Measurements from ENCODE around the gene MLEC.
A peak's percentile ranks its signal among the peaks of the same experiment; 100 is the strongest.

MLEC gene

DNA sequence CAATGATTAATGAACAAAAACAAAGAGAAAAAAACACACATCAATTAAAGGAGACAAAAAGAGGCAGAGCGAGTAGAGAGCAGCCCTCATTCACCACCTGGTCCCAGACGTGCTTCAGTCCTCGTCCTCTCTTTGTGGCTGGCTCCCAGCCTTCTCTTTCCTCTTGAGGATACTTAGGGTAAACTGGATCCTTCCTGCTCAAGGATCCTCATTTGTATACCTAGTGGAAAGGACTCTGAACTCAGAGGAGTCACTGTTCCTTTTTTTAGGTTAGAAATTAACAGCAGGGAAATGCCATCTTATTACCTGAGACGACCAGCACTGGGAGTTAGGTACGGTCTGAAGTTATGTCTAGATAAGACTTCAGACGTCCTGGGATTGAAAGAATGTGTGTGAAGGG lies 9.7 kb downstream of the MLEC start:
- DNase-seq = no peak

- DNase-seq = no peak
These were observed 10.4 kb downstream of the MLEC start for GRCh38 chr12:120697344-120697743.

DNA sequence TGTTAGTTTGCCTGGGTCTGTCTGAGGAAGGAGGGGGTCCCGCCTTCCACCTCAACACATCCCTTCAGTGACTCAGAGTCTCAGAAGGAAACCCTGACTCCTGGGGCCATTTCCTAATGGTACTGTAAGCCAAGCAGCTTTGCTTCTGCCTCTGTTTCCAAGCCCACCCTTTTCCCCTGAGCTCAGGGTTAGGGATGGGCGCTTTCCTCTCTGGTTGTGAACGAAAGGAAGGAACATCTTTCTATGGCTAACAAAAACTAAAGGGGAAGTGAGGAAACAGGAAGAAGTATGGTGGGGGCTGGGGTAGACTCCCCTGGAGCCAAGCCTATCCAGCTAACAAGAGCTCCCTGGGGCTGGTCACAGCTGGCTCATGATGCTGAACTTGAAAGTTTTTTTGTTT lies 11.7 kb downstream of the MLEC start:
- DNase-seq = peak in 1 of 2 donors; percentile 40

DNA sequence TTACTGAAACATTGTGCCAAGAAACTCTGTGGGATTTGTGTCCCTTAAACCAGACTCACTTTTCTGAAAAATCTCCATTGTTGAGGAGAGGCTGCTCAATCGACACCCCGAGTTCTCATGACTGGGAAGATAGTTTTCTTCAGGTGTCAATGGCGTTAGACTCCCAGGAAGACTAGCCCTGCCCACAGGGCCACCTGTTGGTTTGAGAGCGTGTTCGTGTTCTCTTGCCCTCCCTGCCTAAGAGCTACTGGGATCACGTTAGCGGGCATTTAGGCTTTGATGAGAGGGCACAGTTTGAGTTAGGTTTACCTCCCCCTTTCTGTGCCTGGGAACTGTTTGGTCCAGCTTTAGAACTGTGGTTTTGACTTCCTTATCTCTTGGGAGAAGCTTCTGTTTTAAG lies 12.6 kb downstream of the MLEC start:
- DNase-seq = no peak

DNA sequence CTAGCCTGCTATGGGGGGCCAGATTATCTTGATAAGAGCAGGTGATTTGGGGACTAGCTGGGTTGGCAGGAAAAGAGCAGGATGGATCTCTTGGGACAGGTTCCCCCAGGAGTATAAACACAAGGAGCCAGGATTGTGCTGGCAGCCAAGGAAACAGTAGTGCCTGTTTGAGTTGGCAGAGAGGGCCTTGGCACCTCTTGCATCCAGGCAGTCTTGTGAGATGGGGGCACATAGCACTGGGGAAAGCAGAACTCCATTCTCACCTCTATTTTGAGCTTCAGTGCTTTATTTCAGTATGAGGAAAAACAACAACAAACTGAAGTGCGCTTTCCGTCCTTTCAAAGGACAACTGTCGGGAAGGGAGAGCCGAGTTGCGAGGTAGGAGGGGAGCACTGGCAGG lies 13.9 kb downstream of the MLEC start:
- no peak for DNase-seq

DNA sequence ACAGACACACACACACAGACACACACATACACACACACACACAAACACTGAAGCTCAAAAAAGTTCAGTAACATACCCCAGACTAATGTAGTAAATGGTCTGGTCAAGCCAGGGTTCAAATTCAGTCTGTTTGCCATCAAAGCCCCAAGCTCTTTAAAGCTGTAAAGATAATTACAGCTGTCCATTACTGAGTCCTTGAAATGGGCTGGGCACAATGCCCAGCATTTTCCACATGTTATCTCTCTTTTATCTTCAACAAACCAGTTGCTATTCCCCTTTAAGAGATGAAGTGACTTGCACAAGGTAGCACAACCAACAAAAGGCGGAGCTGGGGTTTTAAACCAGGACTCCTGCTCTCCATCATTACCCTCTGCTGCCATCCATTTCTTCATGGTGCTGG lies 15.7 kb downstream of the MLEC start:
- no peak for DNase-seq

DNA sequence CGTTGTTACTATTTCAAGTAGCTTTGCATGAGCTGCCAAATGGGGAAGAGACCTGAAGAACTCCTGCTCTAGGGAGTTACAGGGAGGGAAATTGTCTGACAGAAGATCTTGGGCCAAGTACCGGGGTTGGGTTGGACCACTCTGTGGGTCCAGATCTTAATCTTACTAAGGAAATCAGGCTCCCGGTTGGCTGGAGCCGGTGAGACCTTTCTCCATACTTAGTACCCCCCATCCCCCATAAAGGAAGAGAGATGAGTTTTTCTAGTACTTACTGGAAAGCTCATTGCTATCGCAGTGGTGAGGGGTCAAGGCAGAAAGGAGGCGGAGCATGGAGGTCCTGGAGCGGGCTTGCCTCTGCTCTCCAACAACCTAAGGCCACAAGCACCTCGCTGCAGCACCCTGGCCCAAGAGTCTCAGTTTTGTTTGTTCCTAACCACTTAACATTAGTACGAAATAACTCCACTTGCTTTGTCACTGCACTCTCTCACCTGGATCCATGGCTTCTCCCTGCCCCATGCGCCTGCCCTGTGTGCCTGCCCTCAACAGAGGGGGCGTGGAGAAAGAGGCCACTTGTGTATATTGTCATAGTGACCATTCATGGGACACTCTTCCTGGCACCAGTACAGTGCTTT lies 16.5 kb downstream of the MLEC start:
- DNase-seq = no peak

DNA sequence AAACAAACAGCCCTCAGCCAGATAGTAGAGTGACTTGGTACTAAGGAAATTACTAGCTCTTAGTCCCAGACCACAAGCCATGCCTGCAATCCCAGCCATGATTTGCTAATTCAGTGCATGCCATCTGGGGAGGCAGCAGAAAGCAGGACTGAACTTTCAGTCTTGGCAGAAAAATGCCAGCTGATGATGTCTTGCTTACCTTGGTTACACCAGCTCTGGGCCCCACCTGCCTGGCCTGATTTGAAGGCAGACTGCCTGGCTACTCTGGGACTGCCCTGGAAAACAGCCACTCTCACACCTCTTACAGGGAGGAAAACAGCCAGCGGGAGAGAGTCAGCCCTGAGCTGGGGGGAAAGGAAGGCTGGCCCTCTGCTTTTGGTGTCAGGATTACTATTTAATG lies 18.7 kb downstream of the MLEC start:
- DNase-seq = no peak

GRCh38 chr12:120706029-120706428 lies 19.1 kb downstream of the MLEC start:
- no peak for DNase-seq

GRCh38 chr12:120708651-120709050 lies 21.7 kb downstream of the MLEC start:
- DNase-seq = no peak

GRCh38 chr12:120710031-120710804 lies 23.3 kb downstream of the MLEC start, which contains the start of gene UNC119B:
UNC119B (plus strand) TSS chr12:120710458; CDS start chr12:120710475, 17 bp downstream.
- DNase-seq = peak in 1 of 2 donors; percentile 43

- DNase-seq = no peak
These were observed 23.9 kb downstream of the MLEC start for GRCh38 chr12:120710805-120711296.

DNA sequence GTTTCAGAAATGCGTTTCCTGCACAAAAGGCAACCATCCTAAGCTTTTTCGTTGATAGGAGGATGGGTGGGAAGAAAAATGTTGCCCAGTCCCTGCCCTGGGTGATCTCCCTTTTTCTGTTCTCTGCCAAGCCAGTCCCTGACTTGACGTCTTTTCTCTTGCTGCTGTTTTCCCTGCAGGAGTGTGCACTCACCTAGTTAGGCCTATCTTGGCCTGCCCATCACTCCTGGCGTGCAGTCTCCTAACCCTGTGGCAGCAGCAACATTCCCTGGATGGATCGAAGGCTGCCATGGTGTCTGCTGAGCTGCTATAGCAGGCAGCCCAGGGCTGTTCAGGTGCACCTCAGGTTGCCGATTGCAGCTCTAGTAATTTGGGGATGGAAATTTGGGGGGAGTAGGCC lies 24.5 kb downstream of the MLEC start:
- no peak for DNase-seq

DNA sequence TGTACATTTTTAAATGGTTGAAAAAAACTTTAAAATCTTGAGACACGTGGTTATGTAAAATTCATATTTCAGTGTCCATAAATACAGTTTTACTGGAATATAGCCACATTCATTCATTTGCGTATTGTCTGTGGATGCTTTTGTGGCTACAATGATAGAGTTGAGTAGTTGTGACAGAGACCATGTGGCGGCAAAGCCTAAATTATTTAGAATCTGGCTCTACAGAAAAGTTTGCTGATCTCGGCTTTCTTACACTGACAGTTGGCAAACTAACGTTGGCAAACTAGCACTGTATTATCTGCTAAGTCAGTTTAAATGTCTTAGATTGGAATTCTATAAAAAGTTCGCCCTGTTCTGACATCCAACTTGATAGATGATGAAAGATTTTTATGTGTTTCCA lies 25.7 kb downstream of the MLEC start:
- no peak for DNase-seq

- peak; percentile 65 to 96 for DNase-seq
These were observed 27.0 kb downstream of the MLEC start for GRCh38 chr12:120713861-120714482.

DNA sequence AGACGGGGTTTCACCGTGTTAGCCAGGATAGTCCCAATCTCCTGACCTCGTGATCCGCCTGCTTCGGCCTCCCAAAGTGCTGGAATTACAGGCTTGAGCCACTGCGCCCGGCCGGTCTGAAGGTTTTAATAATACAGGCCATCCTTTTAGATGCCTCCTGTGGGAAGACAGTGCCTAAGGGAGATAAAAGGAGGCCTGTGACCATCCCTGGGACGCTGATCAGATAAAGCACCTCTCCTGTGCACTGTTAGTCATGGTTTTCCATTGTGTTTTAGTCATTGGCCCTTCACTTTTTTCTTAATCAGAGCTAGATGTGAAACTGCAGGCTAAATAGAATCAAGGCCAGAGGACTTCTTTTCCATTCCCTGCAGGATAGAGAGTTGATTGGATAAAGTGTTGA lies 31.1 kb downstream of the MLEC start:
- no peak for DNase-seq

DNA sequence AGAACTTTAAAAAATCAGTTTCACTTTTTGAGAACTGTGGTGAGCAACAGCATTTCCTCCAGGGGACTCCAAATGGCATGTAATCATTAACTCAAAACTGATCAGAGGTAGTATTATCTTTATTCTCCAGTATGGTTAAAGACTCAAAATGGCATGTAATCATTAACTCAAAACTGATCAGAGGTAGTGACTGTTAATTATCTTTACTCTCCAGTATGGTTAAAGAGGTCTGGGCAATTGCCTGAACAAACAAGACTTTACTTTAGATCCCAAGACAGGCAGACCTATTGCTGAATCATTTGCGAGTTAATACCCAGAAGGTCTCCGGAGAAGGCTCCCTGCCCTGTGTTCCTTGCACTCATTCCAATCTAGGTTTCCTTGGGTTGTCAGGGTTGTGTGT lies 32.1 kb downstream of the MLEC start:
- DNase-seq = no peak

DNA sequence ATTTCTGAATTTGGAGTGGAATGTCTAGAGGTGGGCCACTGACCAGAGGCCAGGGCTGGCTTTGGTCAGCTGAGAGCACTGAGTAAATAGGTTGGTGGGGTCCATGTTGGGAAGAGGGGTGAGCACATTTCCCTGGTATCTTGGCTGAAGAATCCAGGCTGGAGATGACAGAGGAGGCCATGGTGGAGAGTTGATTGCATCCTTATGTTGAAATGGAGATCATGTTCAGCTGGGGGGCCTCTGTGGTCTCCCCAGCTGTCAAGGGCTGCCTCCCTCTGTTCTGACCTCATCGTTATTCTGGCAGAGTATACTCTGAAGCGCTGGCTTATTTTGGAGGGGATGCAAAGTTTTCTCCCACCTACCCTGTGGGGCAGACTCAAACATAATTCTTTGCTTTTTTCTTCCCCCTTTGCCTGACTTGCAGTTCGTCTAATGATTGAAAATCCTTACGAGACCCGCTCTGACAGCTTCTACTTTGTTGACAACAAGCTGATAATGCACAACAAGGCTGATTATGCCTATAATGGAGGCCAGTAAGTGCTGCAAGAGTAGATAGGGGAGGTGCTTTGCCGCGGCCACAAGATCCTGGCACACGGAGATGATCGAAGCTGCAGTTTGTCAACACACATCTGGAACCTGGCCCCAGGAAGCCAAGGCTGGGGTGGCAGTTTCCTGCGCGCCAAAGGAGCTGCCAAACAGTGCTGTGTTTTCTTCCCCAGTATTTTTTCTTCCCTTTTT lies 32.7 kb downstream of the MLEC start:
- no peak for DNase-seq

GRCh38 chr12:120720234-120720986 lies 33.5 kb downstream of the MLEC start:
- peak; percentile 70 to 76 for DNase-seq

GRCh38 chr12:120720987-120721801 lies 34.2 kb downstream of the MLEC start:
- no peak for DNase-seq

DNA sequence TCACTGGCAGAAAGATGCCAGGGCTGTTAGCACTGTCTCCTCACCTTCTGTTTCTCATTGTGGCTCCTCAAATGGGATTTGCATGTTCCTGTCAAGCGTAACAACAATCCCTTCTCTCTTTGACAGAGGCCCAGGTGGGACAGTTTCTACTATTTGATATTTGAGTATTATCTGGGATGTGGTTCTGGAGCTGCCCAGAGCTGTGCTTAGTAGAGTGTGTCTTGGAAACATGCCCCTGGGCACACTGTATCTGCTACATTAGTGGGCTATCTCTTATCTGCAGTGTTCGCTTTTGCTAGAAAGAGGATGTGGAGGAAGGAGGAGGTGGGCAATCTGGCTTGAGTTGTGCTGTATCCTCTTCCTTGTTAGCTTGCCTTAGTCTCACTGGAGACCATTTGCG lies 34.9 kb downstream of the MLEC start:
- no peak for DNase-seq

DNA sequence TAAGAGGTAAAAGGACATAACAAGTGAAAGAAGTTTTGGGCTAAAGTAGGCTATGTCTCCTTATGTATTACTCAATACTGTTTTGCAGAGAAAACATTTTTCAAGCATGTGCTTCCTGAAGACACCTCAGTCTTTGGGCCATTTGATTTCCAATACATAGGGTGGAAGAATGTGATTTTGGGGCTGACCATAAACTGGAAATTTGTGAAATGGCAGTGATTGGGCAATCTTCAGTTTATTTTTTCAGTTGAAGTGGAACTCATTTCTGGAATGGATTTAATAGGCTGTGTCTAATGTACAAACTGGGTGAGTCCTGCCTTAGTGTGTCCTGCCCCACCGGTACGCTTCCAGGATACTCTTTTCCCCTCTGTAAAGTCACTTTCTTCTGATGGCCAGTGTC lies 35.8 kb downstream of the MLEC start:
- no peak for DNase-seq

All from inflammatory macrophage treated with lipopolysaccharide for 1 hour (primary cell).